ENCODE measurements around the gene CBR3. TPM values are rescaled to one million over a fixed set of nuclear protein-coding genes. Genes with fewer than 3 reads are reported as not detected.
A peak's percentile ranks its signal among the peaks of the same experiment; 100 is the strongest.

CBR3 gene
- total RNA-seq, 1 experiment from 2014 or later = 12.9 TPM

- TF ChIP-seq, protein P1, sequence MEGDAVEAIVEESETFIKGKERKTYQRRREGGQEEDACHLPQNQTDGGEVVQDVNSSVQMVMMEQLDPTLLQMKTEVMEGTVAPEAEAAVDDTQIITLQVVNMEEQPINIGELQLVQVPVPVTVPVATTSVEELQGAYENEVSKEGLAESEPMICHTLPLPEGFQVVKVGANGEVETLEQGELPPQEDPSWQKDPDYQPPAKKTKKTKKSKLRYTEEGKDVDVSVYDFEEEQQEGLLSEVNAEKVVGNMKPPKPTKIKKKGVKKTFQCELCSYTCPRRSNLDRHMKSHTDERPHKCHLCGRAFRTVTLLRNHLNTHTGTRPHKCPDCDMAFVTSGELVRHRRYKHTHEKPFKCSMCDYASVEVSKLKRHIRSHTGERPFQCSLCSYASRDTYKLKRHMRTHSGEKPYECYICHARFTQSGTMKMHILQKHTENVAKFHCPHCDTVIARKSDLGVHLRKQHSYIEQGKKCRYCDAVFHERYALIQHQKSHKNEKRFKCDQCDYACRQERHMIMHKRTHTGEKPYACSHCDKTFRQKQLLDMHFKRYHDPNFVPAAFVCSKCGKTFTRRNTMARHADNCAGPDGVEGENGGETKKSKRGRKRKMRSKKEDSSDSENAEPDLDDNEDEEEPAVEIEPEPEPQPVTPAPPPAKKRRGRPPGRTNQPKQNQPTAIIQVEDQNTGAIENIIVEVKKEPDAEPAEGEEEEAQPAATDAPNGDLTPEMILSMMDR (IDR thresholded peaks at IDR 0.05) = no peak
- TF ChIP-seq JAZF1 (CRISPR knock-in tag; IDR thresholded peaks at IDR 0.05) (no peak), NR3C1 (CRISPR knock-in tag; conservative IDR thresholded peaks at IDR 0.05; ENCODE audit: low read depth) (no peak), GTF2I (CRISPR knock-in tag; conservative IDR thresholded peaks at IDR 0.05) (no peak)
Observed at GRCh38 chr21:36171336-36171735, 36.5 kb downstream of the CBR3 start (continued).

DNA sequence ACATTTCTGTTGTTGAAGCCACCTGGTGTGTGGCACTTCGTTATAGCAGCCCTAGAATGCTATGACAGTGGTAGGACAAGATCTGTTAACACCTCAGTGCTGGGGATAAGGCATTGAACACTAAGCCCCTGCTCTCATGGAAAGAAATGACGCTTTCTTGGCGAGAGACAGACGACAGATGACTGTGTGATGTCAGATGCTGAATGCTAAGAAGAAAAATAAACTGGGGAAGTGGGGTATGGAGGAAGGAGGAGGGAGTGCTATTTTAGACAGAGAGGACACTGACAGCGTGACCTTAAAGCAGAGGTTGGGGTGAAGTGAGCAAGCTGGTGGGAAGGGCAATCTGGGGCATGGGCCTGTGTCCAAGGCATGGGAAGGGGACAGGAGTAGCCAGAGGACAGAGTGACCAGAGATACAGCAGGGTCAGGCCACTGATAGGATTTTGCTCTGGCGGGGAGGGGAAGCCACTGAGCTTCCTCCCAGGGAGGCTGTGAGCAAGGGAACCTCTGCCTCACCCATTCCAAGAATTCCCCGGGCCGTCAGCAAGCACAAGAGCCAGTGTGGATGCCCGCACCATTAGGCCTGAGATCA is 37.0 kb downstream of the CBR3 start:
- H3K9me3 Mint-ChIP-seq = no peaks in the 10 kb centered on the region
- ChIA-PET POLR2A (no interaction called here), CTCF (interaction anchor here (3.3 kb wide), 1 partner anchor 38 kb away, joined by 13 read pairs; no protein-coding TSS in a partner anchor)
- no peaks in the 10 kb centered on the region for H3K4me1 Mint-ChIP-seq
- no peak for DNase-seq (ENCODE audit: low spot score)
- H3K27me3 Mint-ChIP-seq (ENCODE audit: low read depth) = no peaks in the 10 kb centered on the region
- no peak for ATAC-seq
- H3K36me3 Mint-ChIP-seq = peaks cover 12% of the 10 kb centered on the region
- no peak overlapping the region for H3K4me3 Mint-ChIP-seq
- H3K27ac Mint-ChIP-seq = 0 out of 2 replicates have a peak overlapping the region, but pooled peaks have one; percentile 0
- TF ChIP-seq NFATC4 (CRISPR knock-in tag; IDR thresholded peaks at IDR 0.05) (no peak), HMGA2 (CRISPR knock-in tag; IDR thresholded peaks at IDR 0.05) (no peak), NFE2L1 (CRISPR knock-in tag; IDR thresholded peaks at IDR 0.05) (no peak), ZNF138 (CRISPR knock-in tag; conservative IDR thresholded peaks at IDR 0.05) (no peak), TP53 (CRISPR knock-in tag; IDR thresholded peaks at IDR 0.05) (no peak), E2F1 (CRISPR knock-in tag; IDR thresholded peaks at IDR 0.05) (no peak), GTF2I (CRISPR knock-in tag; conservative IDR thresholded peaks at IDR 0.05) (no peak), KAT7 (CRISPR knock-in tag; IDR thresholded peaks at IDR 0.05; ENCODE audit: borderline replicate concordance) (no peak), USF1 (CRISPR knock-in tag; IDR thresholded peaks at IDR 0.05) (no peak), TEAD4 (CRISPR knock-in tag; IDR thresholded peaks at IDR 0.05) (no peak), HMGXB4 (CRISPR knock-in tag; IDR thresholded peaks at IDR 0.05) (no peak), FOXP4 (CRISPR knock-in tag; IDR thresholded peaks at IDR 0.05) (no peak), SMAD3 (CRISPR knock-in tag; IDR thresholded peaks at IDR 0.05; ENCODE audit: borderline replicate concordance) (no peak)
- TF ChIP-seq, protein P2, sequence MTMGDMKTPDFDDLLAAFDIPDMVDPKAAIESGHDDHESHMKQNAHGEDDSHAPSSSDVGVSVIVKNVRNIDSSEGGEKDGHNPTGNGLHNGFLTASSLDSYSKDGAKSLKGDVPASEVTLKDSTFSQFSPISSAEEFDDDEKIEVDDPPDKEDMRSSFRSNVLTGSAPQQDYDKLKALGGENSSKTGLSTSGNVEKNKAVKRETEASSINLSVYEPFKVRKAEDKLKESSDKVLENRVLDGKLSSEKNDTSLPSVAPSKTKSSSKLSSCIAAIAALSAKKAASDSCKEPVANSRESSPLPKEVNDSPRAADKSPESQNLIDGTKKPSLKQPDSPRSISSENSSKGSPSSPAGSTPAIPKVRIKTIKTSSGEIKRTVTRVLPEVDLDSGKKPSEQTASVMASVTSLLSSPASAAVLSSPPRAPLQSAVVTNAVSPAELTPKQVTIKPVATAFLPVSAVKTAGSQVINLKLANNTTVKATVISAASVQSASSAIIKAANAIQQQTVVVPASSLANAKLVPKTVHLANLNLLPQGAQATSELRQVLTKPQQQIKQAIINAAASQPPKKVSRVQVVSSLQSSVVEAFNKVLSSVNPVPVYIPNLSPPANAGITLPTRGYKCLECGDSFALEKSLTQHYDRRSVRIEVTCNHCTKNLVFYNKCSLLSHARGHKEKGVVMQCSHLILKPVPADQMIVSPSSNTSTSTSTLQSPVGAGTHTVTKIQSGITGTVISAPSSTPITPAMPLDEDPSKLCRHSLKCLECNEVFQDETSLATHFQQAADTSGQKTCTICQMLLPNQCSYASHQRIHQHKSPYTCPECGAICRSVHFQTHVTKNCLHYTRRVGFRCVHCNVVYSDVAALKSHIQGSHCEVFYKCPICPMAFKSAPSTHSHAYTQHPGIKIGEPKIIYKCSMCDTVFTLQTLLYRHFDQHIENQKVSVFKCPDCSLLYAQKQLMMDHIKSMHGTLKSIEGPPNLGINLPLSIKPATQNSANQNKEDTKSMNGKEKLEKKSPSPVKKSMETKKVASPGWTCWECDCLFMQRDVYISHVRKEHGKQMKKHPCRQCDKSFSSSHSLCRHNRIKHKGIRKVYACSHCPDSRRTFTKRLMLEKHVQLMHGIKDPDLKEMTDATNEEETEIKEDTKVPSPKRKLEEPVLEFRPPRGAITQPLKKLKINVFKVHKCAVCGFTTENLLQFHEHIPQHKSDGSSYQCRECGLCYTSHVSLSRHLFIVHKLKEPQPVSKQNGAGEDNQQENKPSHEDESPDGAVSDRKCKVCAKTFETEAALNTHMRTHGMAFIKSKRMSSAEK (CRISPR knock-in tag; IDR thresholded peaks at IDR 0.05; ENCODE audit: borderline replicate concordance) = no peak
- TF ChIP-seq, protein P3, sequence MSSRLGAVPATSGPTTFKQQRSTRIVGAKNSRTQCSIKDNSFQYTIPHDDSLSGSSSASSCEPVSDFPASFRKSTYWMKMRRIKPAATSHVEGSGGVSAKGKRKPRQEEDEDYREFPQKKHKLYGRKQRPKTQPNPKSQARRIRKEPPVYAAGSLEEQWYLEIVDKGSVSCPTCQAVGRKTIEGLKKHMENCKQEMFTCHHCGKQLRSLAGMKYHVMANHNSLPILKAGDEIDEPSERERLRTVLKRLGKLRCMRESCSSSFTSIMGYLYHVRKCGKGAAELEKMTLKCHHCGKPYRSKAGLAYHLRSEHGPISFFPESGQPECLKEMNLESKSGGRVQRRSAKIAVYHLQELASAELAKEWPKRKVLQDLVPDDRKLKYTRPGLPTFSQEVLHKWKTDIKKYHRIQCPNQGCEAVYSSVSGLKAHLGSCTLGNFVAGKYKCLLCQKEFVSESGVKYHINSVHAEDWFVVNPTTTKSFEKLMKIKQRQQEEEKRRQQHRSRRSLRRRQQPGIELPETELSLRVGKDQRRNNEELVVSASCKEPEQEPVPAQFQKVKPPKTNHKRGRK (CRISPR knock-in tag; IDR thresholded peaks at IDR 0.05; ENCODE audit: borderline replicate concordance) = no peak
- TF ChIP-seq, protein P4, sequence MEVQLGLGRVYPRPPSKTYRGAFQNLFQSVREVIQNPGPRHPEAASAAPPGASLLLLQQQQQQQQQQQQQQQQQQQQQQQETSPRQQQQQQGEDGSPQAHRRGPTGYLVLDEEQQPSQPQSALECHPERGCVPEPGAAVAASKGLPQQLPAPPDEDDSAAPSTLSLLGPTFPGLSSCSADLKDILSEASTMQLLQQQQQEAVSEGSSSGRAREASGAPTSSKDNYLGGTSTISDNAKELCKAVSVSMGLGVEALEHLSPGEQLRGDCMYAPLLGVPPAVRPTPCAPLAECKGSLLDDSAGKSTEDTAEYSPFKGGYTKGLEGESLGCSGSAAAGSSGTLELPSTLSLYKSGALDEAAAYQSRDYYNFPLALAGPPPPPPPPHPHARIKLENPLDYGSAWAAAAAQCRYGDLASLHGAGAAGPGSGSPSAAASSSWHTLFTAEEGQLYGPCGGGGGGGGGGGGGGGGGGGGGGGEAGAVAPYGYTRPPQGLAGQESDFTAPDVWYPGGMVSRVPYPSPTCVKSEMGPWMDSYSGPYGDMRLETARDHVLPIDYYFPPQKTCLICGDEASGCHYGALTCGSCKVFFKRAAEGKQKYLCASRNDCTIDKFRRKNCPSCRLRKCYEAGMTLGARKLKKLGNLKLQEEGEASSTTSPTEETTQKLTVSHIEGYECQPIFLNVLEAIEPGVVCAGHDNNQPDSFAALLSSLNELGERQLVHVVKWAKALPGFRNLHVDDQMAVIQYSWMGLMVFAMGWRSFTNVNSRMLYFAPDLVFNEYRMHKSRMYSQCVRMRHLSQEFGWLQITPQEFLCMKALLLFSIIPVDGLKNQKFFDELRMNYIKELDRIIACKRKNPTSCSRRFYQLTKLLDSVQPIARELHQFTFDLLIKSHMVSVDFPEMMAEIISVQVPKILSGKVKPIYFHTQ (CRISPR knock-in tag; IDR thresholded peaks at IDR 0.05) = no peak

All from WTC11 (cell line).